ENCODE measurements around the gene C17orf50. TPM values are rescaled to one million over a fixed set of nuclear protein-coding genes. Genes with fewer than 3 reads are reported as not detected.

C17orf50 gene
- total and polyA plus RNA-seq, 2 of the 13 experiments (the other 11 are each of a cell fraction or from before 2014, with no cell fraction given), result not detected

DNA sequence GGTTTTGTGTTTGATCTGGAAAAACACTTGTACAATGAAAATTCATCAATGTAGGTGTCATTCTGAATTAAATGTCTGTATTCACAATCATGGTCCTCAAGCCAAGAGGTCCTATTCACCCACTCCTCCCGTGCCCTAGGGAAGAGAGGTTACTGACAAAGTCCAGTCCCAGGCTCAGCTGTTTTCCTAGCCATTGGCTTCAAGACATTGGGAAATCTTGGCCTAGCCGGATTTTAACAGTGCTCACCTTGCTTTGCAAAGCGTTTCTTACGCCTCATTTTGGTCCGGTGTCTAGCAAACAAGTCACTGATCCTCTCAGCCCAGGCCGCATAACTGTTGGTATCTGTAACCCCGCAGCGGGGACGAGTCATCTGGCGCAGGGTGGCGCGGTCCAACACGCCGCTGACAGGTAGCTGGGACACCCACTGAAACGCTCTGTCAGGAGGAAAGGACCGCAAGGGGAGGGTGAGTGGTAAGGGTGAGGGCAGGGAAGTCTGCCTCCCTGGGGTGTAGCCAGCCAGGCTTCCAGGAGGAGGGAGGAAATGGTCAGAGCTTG, 18.0 kb downstream of the C17orf50 start (continued):
- TF ChIP-seq, protein P1, sequence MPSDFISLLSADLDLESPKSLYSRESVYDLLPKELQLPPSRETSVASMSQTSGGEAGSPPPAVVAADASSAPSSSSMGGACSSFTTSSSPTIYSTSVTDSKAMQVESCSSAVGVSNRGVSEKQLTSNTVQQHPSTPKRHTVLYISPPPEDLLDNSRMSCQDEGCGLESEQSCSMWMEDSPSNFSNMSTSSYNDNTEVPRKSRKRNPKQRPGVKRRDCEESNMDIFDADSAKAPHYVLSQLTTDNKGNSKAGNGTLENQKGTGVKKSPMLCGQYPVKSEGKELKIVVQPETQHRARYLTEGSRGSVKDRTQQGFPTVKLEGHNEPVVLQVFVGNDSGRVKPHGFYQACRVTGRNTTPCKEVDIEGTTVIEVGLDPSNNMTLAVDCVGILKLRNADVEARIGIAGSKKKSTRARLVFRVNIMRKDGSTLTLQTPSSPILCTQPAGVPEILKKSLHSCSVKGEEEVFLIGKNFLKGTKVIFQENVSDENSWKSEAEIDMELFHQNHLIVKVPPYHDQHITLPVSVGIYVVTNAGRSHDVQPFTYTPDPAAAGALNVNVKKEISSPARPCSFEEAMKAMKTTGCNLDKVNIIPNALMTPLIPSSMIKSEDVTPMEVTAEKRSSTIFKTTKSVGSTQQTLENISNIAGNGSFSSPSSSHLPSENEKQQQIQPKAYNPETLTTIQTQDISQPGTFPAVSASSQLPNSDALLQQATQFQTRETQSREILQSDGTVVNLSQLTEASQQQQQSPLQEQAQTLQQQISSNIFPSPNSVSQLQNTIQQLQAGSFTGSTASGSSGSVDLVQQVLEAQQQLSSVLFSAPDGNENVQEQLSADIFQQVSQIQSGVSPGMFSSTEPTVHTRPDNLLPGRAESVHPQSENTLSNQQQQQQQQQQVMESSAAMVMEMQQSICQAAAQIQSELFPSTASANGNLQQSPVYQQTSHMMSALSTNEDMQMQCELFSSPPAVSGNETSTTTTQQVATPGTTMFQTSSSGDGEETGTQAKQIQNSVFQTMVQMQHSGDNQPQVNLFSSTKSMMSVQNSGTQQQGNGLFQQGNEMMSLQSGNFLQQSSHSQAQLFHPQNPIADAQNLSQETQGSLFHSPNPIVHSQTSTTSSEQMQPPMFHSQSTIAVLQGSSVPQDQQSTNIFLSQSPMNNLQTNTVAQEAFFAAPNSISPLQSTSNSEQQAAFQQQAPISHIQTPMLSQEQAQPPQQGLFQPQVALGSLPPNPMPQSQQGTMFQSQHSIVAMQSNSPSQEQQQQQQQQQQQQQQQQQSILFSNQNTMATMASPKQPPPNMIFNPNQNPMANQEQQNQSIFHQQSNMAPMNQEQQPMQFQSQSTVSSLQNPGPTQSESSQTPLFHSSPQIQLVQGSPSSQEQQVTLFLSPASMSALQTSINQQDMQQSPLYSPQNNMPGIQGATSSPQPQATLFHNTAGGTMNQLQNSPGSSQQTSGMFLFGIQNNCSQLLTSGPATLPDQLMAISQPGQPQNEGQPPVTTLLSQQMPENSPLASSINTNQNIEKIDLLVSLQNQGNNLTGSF (CRISPR knock-in tag; IDR thresholded peaks at IDR 0.05), result no peak
- TF ChIP-seq, protein P2, sequence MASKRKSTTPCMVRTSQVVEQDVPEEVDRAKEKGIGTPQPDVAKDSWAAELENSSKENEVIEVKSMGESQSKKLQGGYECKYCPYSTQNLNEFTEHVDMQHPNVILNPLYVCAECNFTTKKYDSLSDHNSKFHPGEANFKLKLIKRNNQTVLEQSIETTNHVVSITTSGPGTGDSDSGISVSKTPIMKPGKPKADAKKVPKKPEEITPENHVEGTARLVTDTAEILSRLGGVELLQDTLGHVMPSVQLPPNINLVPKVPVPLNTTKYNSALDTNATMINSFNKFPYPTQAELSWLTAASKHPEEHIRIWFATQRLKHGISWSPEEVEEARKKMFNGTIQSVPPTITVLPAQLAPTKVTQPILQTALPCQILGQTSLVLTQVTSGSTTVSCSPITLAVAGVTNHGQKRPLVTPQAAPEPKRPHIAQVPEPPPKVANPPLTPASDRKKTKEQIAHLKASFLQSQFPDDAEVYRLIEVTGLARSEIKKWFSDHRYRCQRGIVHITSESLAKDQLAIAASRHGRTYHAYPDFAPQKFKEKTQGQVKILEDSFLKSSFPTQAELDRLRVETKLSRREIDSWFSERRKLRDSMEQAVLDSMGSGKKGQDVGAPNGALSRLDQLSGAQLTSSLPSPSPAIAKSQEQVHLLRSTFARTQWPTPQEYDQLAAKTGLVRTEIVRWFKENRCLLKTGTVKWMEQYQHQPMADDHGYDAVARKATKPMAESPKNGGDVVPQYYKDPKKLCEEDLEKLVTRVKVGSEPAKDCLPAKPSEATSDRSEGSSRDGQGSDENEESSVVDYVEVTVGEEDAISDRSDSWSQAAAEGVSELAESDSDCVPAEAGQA (IDR thresholded peaks at IDR 0.05; ENCODE audit: low read depth), result no peak
- TF ChIP-seq, protein P2 (CRISPR knock-in tag; IDR thresholded peaks at IDR 0.05; ENCODE audit: borderline replicate concordance), result no peak
- TF ChIP-seq, protein P3, sequence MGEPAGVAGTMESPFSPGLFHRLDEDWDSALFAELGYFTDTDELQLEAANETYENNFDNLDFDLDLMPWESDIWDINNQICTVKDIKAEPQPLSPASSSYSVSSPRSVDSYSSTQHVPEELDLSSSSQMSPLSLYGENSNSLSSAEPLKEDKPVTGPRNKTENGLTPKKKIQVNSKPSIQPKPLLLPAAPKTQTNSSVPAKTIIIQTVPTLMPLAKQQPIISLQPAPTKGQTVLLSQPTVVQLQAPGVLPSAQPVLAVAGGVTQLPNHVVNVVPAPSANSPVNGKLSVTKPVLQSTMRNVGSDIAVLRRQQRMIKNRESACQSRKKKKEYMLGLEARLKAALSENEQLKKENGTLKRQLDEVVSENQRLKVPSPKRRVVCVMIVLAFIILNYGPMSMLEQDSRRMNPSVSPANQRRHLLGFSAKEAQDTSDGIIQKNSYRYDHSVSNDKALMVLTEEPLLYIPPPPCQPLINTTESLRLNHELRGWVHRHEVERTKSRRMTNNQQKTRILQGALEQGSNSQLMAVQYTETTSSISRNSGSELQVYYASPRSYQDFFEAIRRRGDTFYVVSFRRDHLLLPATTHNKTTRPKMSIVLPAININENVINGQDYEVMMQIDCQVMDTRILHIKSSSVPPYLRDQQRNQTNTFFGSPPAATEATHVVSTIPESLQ (CRISPR knock-in tag; conservative IDR thresholded peaks at IDR 0.05), result no peak
